GM12878 (cell line): ENCODE data around the gene LIG4. TPM values are rescaled to one million over a fixed set of nuclear protein-coding genes. Genes with fewer than 3 reads are reported as not detected.

Experiments used
- ATAC-seq: fragments of 200-7000 bp; cut with Tn5 transposase; 3 replicates; pipeline ENCODE4 v1.9.1; 2020; ENCODE audit warnings: mild to moderate bottlenecking, moderate library complexity
- BruUV-seq: library from RNA; stranded (reverse); fragments of 400-500 nt; replicated peaks from 2 replicates; lab custom pipeline; 2021; lab: Mats Ljungman, UMichigan
- CTCF ChIA-PET: fragments of 300-600 bp; sonication (Branson Sonifier 250); formaldehyde crosslinking; extraction: SDS; loops from one replicate; lab custom pipeline; 2021; ENCODE audit warnings: inconsistent platforms; lab: Yijun Ruan, JAX
- POLR2A ChIA-PET: fragments of 350-600 bp; formaldehyde crosslinking; extraction: SDS; loops from one replicate; lab custom pipeline; 2021; ENCODE audit warnings: inconsistent platforms; lab: Charles Lee
- RAD21 ChIA-PET: fragments of 300-600 bp; sonication (Branson Sonifier 250); formaldehyde crosslinking; loops from one replicate; lab custom pipeline; 2023; ENCODE audit warnings: antibody characterized with exemption; ENCODE audit not compliant: unreplicated experiment; lab: Charles Lee
- SMC1A ChIA-PET: fragments of 300-600 bp; sonication (Branson Sonifier 250); formaldehyde crosslinking; loops from one replicate; lab custom pipeline; 2023; ENCODE audit not compliant: unreplicated experiment, uncharacterized antibody; lab: Charles Lee
- DNase-seq: peaks from one replicate; pipeline ENCODE4 v3.0.0-alpha.2; 2011; ENCODE audit warnings: low read depth, low spot score
- FAIRE-seq: peaks from 3 replicates; lab custom pipeline; 2011; peaks lifted over from hg19 to GRCh38; lab: Jason Lieb, UNC
- H2AFZ ChIP-seq: 2 replicates; pipeline ENCODE4 v1.6.0; 2011; ENCODE audit warnings: low read depth, low read length, control low read depth; ENCODE audit not compliant: control insufficient read depth
- H3K27ac ChIP-seq: 2 replicates; pipeline ENCODE4 v1.5.1; 2011; ENCODE audit warnings: control low read depth; ENCODE audit not compliant: control insufficient read depth, insufficient read depth
- H3K27me3 ChIP-seq, 2 experiments: replicated peaks in 1 of 2; 2 replicates each; pipeline versions ENCODE4 v1.6.0 to v1.6.1; 2011; ENCODE audit warnings: low read length in 1 of 2; ENCODE audit not compliant: control insufficient read depth in 2 of 2, insufficient read depth in 2 of 2
- H3K36me3 ChIP-seq, 2 experiments: 2 replicates each; pipeline ENCODE4 v1.5.1; 2011; ENCODE audit warnings: low read length in 1 of 2; ENCODE audit not compliant: control insufficient read depth in 2 of 2, insufficient read depth in 2 of 2
- H3K4me1 ChIP-seq: 2 replicates; pipeline ENCODE4 v1.6.1; 2011; ENCODE audit warnings: mild to moderate bottlenecking, low read length, moderate library complexity, mixed read lengths; ENCODE audit not compliant: control insufficient read depth, insufficient read depth
- H3K4me2 ChIP-seq: 2 replicates; pipeline ENCODE4 v1.6.0; 2011; ENCODE audit warnings: control low read depth; ENCODE audit not compliant: control insufficient read depth, insufficient read depth
- H3K4me3 ChIP-seq: fragments of 200-600 bp; sonication (generic); 2 replicates; pipeline ENCODE4 v1.5.1; 2016
- H3K79me2 ChIP-seq: 2 replicates; pipeline ENCODE4 v1.6.0; 2011; ENCODE audit warnings: low read length; ENCODE audit not compliant: control insufficient read depth, insufficient read depth
- H3K9ac ChIP-seq: 2 replicates; pipeline ENCODE4 v1.8.0; 2011; ENCODE audit warnings: low read length, control low read depth, mixed read lengths; ENCODE audit not compliant: control insufficient read depth, insufficient read depth
- H3K9me3 ChIP-seq: replicated peaks from 3 replicates; pipeline ENCODE4 v1.5.1; 2011; ENCODE audit warnings: mild to moderate bottlenecking, low read length; ENCODE audit not compliant: control insufficient read depth, insufficient read depth
- H4K20me1 ChIP-seq: 2 replicates; pipeline ENCODE4 v1.6.0; 2011; ENCODE audit not compliant: control insufficient read depth, insufficient read depth
- BRCA1 ChIP-seq: IDR thresholded peaks from 2 replicates; pipeline ENCODE4 v1.6.1; 2011; ENCODE audit warnings: low read depth, low read length, improper control_type of control experiment
- CTCF ChIP-seq, 3 experiments: IDR thresholded peaks in 2 of 3; conservative IDR thresholded peaks in 1 of 3; 2 replicates each; pipeline ENCODE4 v1.5.1; 2011; ENCODE audit warnings: low read depth in 3 of 3, low read length in 3 of 3, mild to moderate bottlenecking in 3 of 3, control low read depth in 2 of 3, moderate library complexity in 2 of 3, inconsistent platforms in 1 of 3, mixed read lengths in 1 of 3; ENCODE audit not compliant: control insufficient read depth in 2 of 3, insufficient read depth in 1 of 3; ENCODE audit errors: extremely low read depth in 1 of 3
- DPF2 ChIP-seq: fragments of 450-650 bp; IDR thresholded peaks from 2 replicates; pipeline ENCODE4 v1.6.1; 2017; ENCODE audit warnings: mild to moderate bottlenecking
- EZH2 ChIP-seq: IDR thresholded peaks from 2 replicates; pipeline ENCODE4 v1.6.1; 2012; ENCODE audit warnings: low read depth, mild to moderate bottlenecking, control low read depth, inconsistent platforms, low read length, borderline replicate concordance; ENCODE audit not compliant: control insufficient read depth
- FOXM1 ChIP-seq: IDR thresholded peaks from 2 replicates; pipeline ENCODE4 v1.6.1; 2012; ENCODE audit warnings: low read depth, mild to moderate bottlenecking, inconsistent platforms, low read length, moderate library complexity
- GABPA ChIP-seq: IDR thresholded peaks from 2 replicates; pipeline ENCODE4 v1.6.1; 2014; ENCODE audit warnings: antibody characterized with exemption, low read depth, mild to moderate bottlenecking, inconsistent platforms
- HDGF ChIP-seq: fragments of 450-650 bp; IDR thresholded peaks from 2 replicates; pipeline ENCODE4 v1.6.1; 2016; ENCODE audit warnings: antibody characterized with exemption
- IKZF1 ChIP-seq: fragments of 450-650 bp; conservative IDR thresholded peaks from 2 replicates; pipeline ENCODE4 v1.6.1; 2017; ENCODE audit warnings: antibody characterized with exemption, mild to moderate bottlenecking
- JUND ChIP-seq: IDR thresholded peaks from 2 replicates; pipeline ENCODE4 v1.6.1; 2012; ENCODE audit warnings: low read depth, mild to moderate bottlenecking, low read length, improper control_type of control experiment, moderate library complexity
- KLF5 ChIP-seq: fragments of 450-650 bp; IDR thresholded peaks from 2 replicates; pipeline ENCODE4 v1.6.1; 2014; ENCODE audit warnings: mild to moderate bottlenecking; ENCODE audit not compliant: partially characterized antibody
- PAX5 ChIP-seq: IDR thresholded peaks from 2 replicates; pipeline ENCODE4 v1.6.1; 2011; ENCODE audit warnings: low read depth, low read length, borderline replicate concordance
- PBX3 ChIP-seq: IDR thresholded peaks from 2 replicates; pipeline ENCODE4 v1.6.1; 2011; ENCODE audit warnings: mild to moderate bottlenecking, low read depth, low read length, moderate library complexity; ENCODE audit not compliant: insufficient replicate concordance
- PKNOX1 ChIP-seq: fragments of 450-650 bp; IDR thresholded peaks from 2 replicates; pipeline ENCODE4 v1.6.1; 2016; ENCODE audit warnings: mild to moderate bottlenecking
- PRDM15 ChIP-seq: fragments of 450-650 bp; formaldehyde crosslinking; IDR thresholded peaks from 2 replicates; pipeline ENCODE4 v1.4.0; 2020; ENCODE audit warnings: mild to moderate bottlenecking, moderate library complexity
- STAT1 ChIP-seq: fragments of 450-650 bp; conservative IDR thresholded peaks from 2 replicates; pipeline ENCODE4 v1.6.1; 2014; ENCODE audit warnings: antibody characterized with exemption, mild to moderate bottlenecking
- TCF12 ChIP-seq: IDR thresholded peaks from 2 replicates; pipeline ENCODE4 v1.6.1; 2011; ENCODE audit warnings: low read depth, mild to moderate bottlenecking, low read length
- YBX1 ChIP-seq: fragments of 450-650 bp; IDR thresholded peaks from 2 replicates; pipeline ENCODE4 v1.6.1; 2016; ENCODE audit warnings: antibody characterized with exemption
- ZNF217 ChIP-seq: fragments of 450-650 bp; IDR thresholded peaks from 2 replicates; pipeline ENCODE4 v1.6.1; 2017; ENCODE audit warnings: antibody characterized with exemption, mild to moderate bottlenecking
- WGBS: methylation state at CpG from one replicate; pipeline ENCODE4 v1.1.6; 2016; ENCODE audit warnings: low lambda C conversion rate; ENCODE audit not compliant: insufficient replicate concordance, insufficient coverage; ENCODE audit errors: missing lambda C conversion rate; 5-methylcytosine and 5-hydroxymethylcytosine counted together
- in situ Hi-C: fragments of 300-500 bp; cut with MboI; formaldehyde crosslinking; loops from 9 replicates; pipeline ENCODE4 v1.14.3; 2018; ENCODE audit warnings: mixed read lengths
- intact Hi-C: fragments of 100-400 bp; cut with micrococcal nuclease; formaldehyde crosslinking; loops from one replicate; pipeline ENCODE4 v1.14.2; 2022; ENCODE audit not compliant: unreplicated experiment
- polyA plus RNA-seq, 11 experiments: library from polyadenylated mRNA; depleted of rRNA in 4 of 11; unstranded in 6 of 11; stranded (reverse) in 5 of 11; fragments of >200 nt; fragmentation: Nextera tagmentation in 4 of 11; fragmentation: Illumina TruSeq in 1 of 11; extraction: Ambion mirVana in 4 of 11; extraction: Trizol in 1 of 11; gene quantifications; 1 replicate in 1 of 11; 2 replicates in 10 of 11; pipeline versions ENCODE4 v1.2.1 to v1.2.3, GENCODE V29; 2011 to 2016; ENCODE audit warnings: inconsistent platforms in 2 of 11, missing spikeins in 2 of 11, low read depth in 1 of 11
- total RNA-seq, 4 experiments: library from RNA; depleted of rRNA in 3 of 4; stranded (reverse); fragments of >200 nt in 3 of 4; fragmentation: Illumina TruSeq in 1 of 4; extraction: Trizol in 1 of 4; gene quantifications; 2 replicates each; pipeline versions ENCODE4 v1.2.1 to v1.2.3, GENCODE V29; 2013 to 2021

Gene LIG4
- total and polyA plus RNA-seq, 10 of the 15 experiments (the other 5 are each of a cell fraction or from before 2014, with no cell fraction given): 2.3 to 15.0 (median 8.5) TPM

GRCh38 chr13:108195861-108196260 is 19.5 kb downstream of the LIG4 start:
- H3K9me3 ChIP-seq: peaks cover 2% of the 10 kb centered on the region; the same call in 1 of the 3 replicates
- H3K4me3 ChIP-seq: no peak overlapping the region
- POLR2A ChIA-PET: no interaction called here
- no peak overlapping the region for H3K9ac ChIP-seq
- in situ Hi-C loops: no loop called here
- FAIRE-seq: no peak
- H3K4me1 ChIP-seq: no peaks in the 10 kb centered on the region
- SMC1A ChIA-PET: no interaction called here
- CTCF ChIA-PET: interaction anchor here (0.6 to 1.5 kb wide), 2 partner anchors 12 to 20 kb away, joined by 3 read pairs; no protein-coding TSS in a partner anchor
- no peaks in the 10 kb centered on the region for H4K20me1 ChIP-seq
- intact Hi-C loops: no loop called here
- BruUV-seq: no TSS peak
- no peak overlapping the region for H3K4me2 ChIP-seq
- no peak overlapping the region for H3K27ac ChIP-seq
- DNase-seq: no peak
- RAD21 ChIA-PET: no interaction called here
- no peaks in the 10 kb centered on the region for H3K36me3 ChIP-seq
- TF ChIP-seq BRCA1: no peak
- no peak for TF ChIP-seq HDGF
- no peak for TF ChIP-seq PKNOX1
- TF ChIP-seq YBX1: no peak
- no peak for TF ChIP-seq TCF12
- TF ChIP-seq GABPA: no peak
- TF ChIP-seq PBX3: no peak
- TF ChIP-seq PAX5: no peak
- no peak for TF ChIP-seq JUND
- no peak for TF ChIP-seq EZH2
- no peak for TF ChIP-seq CTCF (IDR thresholded peaks at IDR 0.05 in 2 of 3, conservative IDR thresholded peaks at IDR 0.05 in 1 of 3; ENCODE audit: control insufficient read depth in 2 of 3, extremely low read depth in 1 of 3, insufficient read depth in 1 of 3, low read depth in 3 of 3, low read length in 3 of 3)
- TF ChIP-seq DPF2: no peak
- no peak for TF ChIP-seq ZNF217
- TF ChIP-seq FOXM1: no peak
- TF ChIP-seq IKZF1: no peak
- no peak for TF ChIP-seq KLF5
- TF ChIP-seq STAT1: no peak
- TF ChIP-seq PRDM15 (CRISPR knock-in tag): no peak
- H3K27me3 ChIP-seq: no peaks in the 10 kb centered on the region
- 42% methylated on average over 5 of the region's 5 CpGs for WGBS
- no peaks in the 10 kb centered on the region for H3K79me2 ChIP-seq
- no peak for ATAC-seq
- H2AFZ ChIP-seq: no peak overlapping the region
